H9 (cell line): Measurements from ENCODE around the gene ZNF70. TPM values are rescaled to one million over a fixed set of nuclear protein-coding genes. Genes with fewer than 3 reads are reported as not detected.

Experiments
- DNase-seq: peaks from one replicate; pipeline ENCODE4 v3.0.0-alpha.2; 2017
- H2AFZ ChIP-seq: one replicate; pipeline ENCODE4 v1.6.1; 2013; ENCODE audit warnings: mild to moderate bottlenecking, low read length, control low read depth, moderate library complexity
- H2AK5ac ChIP-seq: 2 replicates; pipeline ENCODE4 v1.6.1; 2013; ENCODE audit warnings: low read length, control low read depth, mixed read lengths; ENCODE audit not compliant: insufficient read length
- H2BK120ac ChIP-seq: one replicate; pipeline ENCODE4 v1.6.1; 2013; ENCODE audit warnings: low read depth, mild to moderate bottlenecking, low read length, control low read depth, inconsistent platforms; ENCODE audit not compliant: poor library complexity, severe bottlenecking
- H2BK12ac ChIP-seq: 2 replicates; pipeline ENCODE4 v1.6.1; 2013; ENCODE audit warnings: low read length, control low read depth, mixed read lengths, low read depth; ENCODE audit not compliant: insufficient read length
- H2BK15ac ChIP-seq: 2 replicates; pipeline ENCODE4 v1.6.1; 2013; ENCODE audit warnings: low read depth, low read length, control low read depth
- H2BK20ac ChIP-seq: one replicate; pipeline ENCODE4 v1.6.1; 2013; ENCODE audit warnings: low read depth, mild to moderate bottlenecking, low read length, control low read depth, inconsistent platforms; ENCODE audit not compliant: poor library complexity, severe bottlenecking
- H2BK5ac ChIP-seq: 2 replicates; pipeline ENCODE4 v1.6.1; 2013; ENCODE audit warnings: low read length, control low read depth, mixed read lengths; ENCODE audit not compliant: insufficient read length
- H3K14ac ChIP-seq: 2 replicates; pipeline ENCODE4 v1.6.1; 2013; ENCODE audit warnings: low read length, control low read depth; ENCODE audit not compliant: insufficient read depth
- H3K18ac ChIP-seq: 2 replicates; pipeline ENCODE4 v1.6.1; 2013; ENCODE audit warnings: low read depth, mild to moderate bottlenecking, mixed read lengths, low read length, control low read depth; ENCODE audit not compliant: insufficient read length
- H3K23ac ChIP-seq: 2 replicates; pipeline ENCODE4 v1.6.1; 2013; ENCODE audit warnings: low read length, control low read depth, mixed read lengths, low read depth; ENCODE audit not compliant: insufficient read length
- H3K23me2 ChIP-seq: 2 replicates; pipeline ENCODE4 v1.6.1; 2013; ENCODE audit warnings: low read depth, mild to moderate bottlenecking, mixed read lengths, low read length, control low read depth; ENCODE audit not compliant: insufficient read length, poor library complexity, severe bottlenecking
- H3K27ac ChIP-seq: 2 replicates; pipeline ENCODE4 v1.5.1; 2013; ENCODE audit warnings: low read length, control low read depth, mixed read lengths, low read depth; ENCODE audit not compliant: insufficient read length
- H3K27me3 ChIP-seq: 2 replicates; pipeline ENCODE4 v1.6.1; 2013; ENCODE audit warnings: low read length, control low read depth, inconsistent platforms; ENCODE audit not compliant: insufficient read depth
- H3K4ac ChIP-seq: 2 replicates; pipeline ENCODE4 v1.6.1; 2013; ENCODE audit warnings: low read depth, mild to moderate bottlenecking, control low read depth, inconsistent platforms, low read length, moderate library complexity
- H3K4me1 ChIP-seq: 2 replicates; pipeline ENCODE4 v1.6.1; 2013; ENCODE audit warnings: low read length, control low read depth, inconsistent platforms; ENCODE audit not compliant: insufficient read depth
- H3K4me2 ChIP-seq: 2 replicates; pipeline ENCODE4 v1.6.1; 2013; ENCODE audit warnings: low read length, control low read depth, mixed read lengths; ENCODE audit not compliant: insufficient read length, insufficient read depth
- H3K56ac ChIP-seq: 2 replicates; pipeline ENCODE4 v1.6.1; 2013; ENCODE audit warnings: low read depth, mild to moderate bottlenecking, mixed read lengths, low read length, control low read depth; ENCODE audit not compliant: insufficient read length
- H3K79me1 ChIP-seq: 2 replicates; pipeline ENCODE4 v1.6.1; 2013; ENCODE audit warnings: low read depth, mild to moderate bottlenecking, moderate library complexity, low read length, control low read depth, inconsistent platforms; ENCODE audit not compliant: insufficient read depth, poor library complexity, severe bottlenecking
- H3K79me2 ChIP-seq: 2 replicates; pipeline ENCODE4 v1.6.1; 2013; ENCODE audit warnings: low read length, control low read depth, inconsistent platforms; ENCODE audit not compliant: insufficient read depth
- H3K9ac ChIP-seq: 2 replicates; pipeline ENCODE4 v1.6.1; 2013; ENCODE audit warnings: low read length, control low read depth, mixed read lengths; ENCODE audit not compliant: insufficient read length; ENCODE audit errors: extremely low read depth
- H3K9me3 ChIP-seq: one replicate; pipeline ENCODE4 v1.6.1; 2013; ENCODE audit warnings: low read depth, low read length, inconsistent platforms; ENCODE audit not compliant: control insufficient read depth
- H3T11ph ChIP-seq: one replicate; pipeline ENCODE4 v1.6.1; 2013; ENCODE audit warnings: mild to moderate bottlenecking, low read length, control low read depth, inconsistent platforms
- H4K20me1 ChIP-seq: one replicate; pipeline ENCODE4 v1.6.1; 2013; ENCODE audit not compliant: control insufficient read depth, insufficient read length, insufficient read depth
- H4K5ac ChIP-seq: 2 replicates; pipeline ENCODE4 v1.6.1; 2013; ENCODE audit warnings: low read depth, mild to moderate bottlenecking, mixed read lengths, low read length, control low read depth; ENCODE audit not compliant: insufficient read length
- H4K8ac ChIP-seq: replicated peaks from 2 replicates; pipeline ENCODE4 v1.6.1; 2013; ENCODE audit warnings: low read length, control low read depth, mixed read lengths, low read depth; ENCODE audit not compliant: insufficient read length
- H4K91ac ChIP-seq: 2 replicates; pipeline ENCODE4 v1.6.1; 2013; ENCODE audit warnings: low read depth, mild to moderate bottlenecking, moderate library complexity, mixed read lengths, low read length, control low read depth; ENCODE audit not compliant: insufficient read length
- H3K27ac Mint-ChIP-seq, 3 experiments: 2 replicates in 2 of 3; 3 replicates in 1 of 3; pipeline ENCODE4 v1.8.0; 2020 to 2021; ENCODE audit warnings: mixed read lengths in 3 of 3, mild to moderate bottlenecking in 1 of 3, moderate library complexity in 1 of 3
- H3K27me3 Mint-ChIP-seq: 2 replicates; pipeline ENCODE4 v1.8.0; 2021; ENCODE audit warnings: low read depth, mild to moderate bottlenecking, moderate library complexity, mixed read lengths
- H3K36me3 Mint-ChIP-seq, 3 experiments: 2 replicates in 2 of 3; 3 replicates in 1 of 3; pipeline ENCODE4 v1.8.0; 2020 to 2021; ENCODE audit warnings: low read depth in 3 of 3, mixed read lengths in 3 of 3; ENCODE audit not compliant: insufficient read depth in 1 of 3
- H3K4me1 Mint-ChIP-seq, 2 experiments: 2 replicates each; pipeline ENCODE4 v1.8.0; 2020; ENCODE audit warnings: mixed read lengths in 2 of 2
- H3K4me3 Mint-ChIP-seq, 2 experiments: 2 replicates in 1 of 2; 3 replicates in 1 of 2; pipeline ENCODE4 v1.8.0; 2020 to 2021; ENCODE audit warnings: mild to moderate bottlenecking in 2 of 2, mixed read lengths in 2 of 2, moderate library complexity in 1 of 2
- H3K9me3 Mint-ChIP-seq, 2 experiments: 2 replicates in 1 of 2; 3 replicates in 1 of 2; pipeline ENCODE4 v1.8.0; 2020; ENCODE audit warnings: mild to moderate bottlenecking in 2 of 2, mixed read lengths in 2 of 2, moderate library complexity in 1 of 2
- CTCF ChIP-seq: fragments of 200-600 bp; sonication (generic); conservative IDR thresholded peaks from 3 replicates; pipeline ENCODE4 v1.8.0; 2021; ENCODE audit warnings: antibody characterized with exemption, mild to moderate bottlenecking
- WGBS: extraction: QIAGEN DNeasy Blood & Tissue Kit; methylation state at CpG from one replicate; pipeline ENCODE4 v1.1.7; 2013; ENCODE audit warnings: missing lambda C conversion rate, low lambda C conversion rate, mixed read lengths; ENCODE audit not compliant: insufficient read length; ENCODE audit errors: extremely low coverage; 5-methylcytosine and 5-hydroxymethylcytosine counted together
- total RNA-seq: library from RNA; stranded (reverse); gene quantifications from 2 replicates; pipeline ENCODE4 v1.2.1, GENCODE V29; 2021

ZNF70 gene
- total RNA-seq, 1 experiment from 2014 or later: 3.5 TPM

- Histone ChIP-seq H3K79me2 (no peaks in the 10 kb centered on the region), H2BK120ac (no peak overlapping the region), H3K56ac (no peak overlapping the region), H3K14ac (no peak overlapping the region; the same call in 1 of the 2 replicates), H3K4me2 (no peak overlapping the region), H3K9ac (no peak overlapping the region), H3K18ac (no peak overlapping the region), H2BK5ac (no peak overlapping the region), H3T11ph (no peak overlapping the region), H4K20me1 (no peaks in the 10 kb centered on the region), H4K5ac (no peak overlapping the region), H3K23ac (no peak overlapping the region), H2AK5ac (no peak overlapping the region), H3K27me3 (no peaks in the 10 kb centered on the region), H3K4me1 (no peaks in the 10 kb centered on the region), H3K79me1 (no peaks in the 10 kb centered on the region), H3K9me3 (no peaks in the 10 kb centered on the region), H2BK15ac (no peak overlapping the region), H3K23me2 (peaks cover 2% of the 10 kb centered on the region), H3K27ac (no peak overlapping the region), H4K8ac (no peak overlapping the region), H2BK20ac (no peak overlapping the region), H4K91ac (no peak overlapping the region), H2AFZ (no peak overlapping the region), H2BK12ac (no peak overlapping the region), H3K4ac (no peak overlapping the region)
- no peak for TF ChIP-seq CTCF
- no peak for DNase-seq
- H3K4me3 Mint-ChIP-seq: no peak overlapping the region; a peak in 1 of 5 replicates
- no peaks in the 10 kb centered on the region for H3K27me3 Mint-ChIP-seq
- no peaks in the 10 kb centered on the region for H3K36me3 Mint-ChIP-seq
- no peaks in the 10 kb centered on the region for H3K9me3 Mint-ChIP-seq
- peaks cover 8 to 11% of the 10 kb centered on the region in 2 experiments for H3K4me1 Mint-ChIP-seq
- H3K27ac Mint-ChIP-seq: peak overlapping the region in 1 of 3 experiments; percentile 27; a peak in 2 of 7 replicates
- no CpG with 5 or more reads among the region's 14 CpGs for WGBS
Measured at GRCh38 chr22:23781511-23782183, 30.7 kb upstream of the ZNF70 start.
